HepG2 (cell line): ENCODE measurements around the gene ELOVL5. TPM values are rescaled to one million over a fixed set of nuclear protein-coding genes. Genes with fewer than 3 reads are reported as not detected.

Experiments used
- ATAC-seq: fragments of 200-7000 bp; cut with Tn5 transposase; 3 replicates; pipeline ENCODE4 v1.9.1; 2020; ENCODE audit warnings: mild to moderate bottlenecking, moderate library complexity
- BruUV-seq: library from RNA; stranded (reverse); fragments of 400-500 nt; replicated peaks from 2 replicates; lab custom pipeline; 2021; lab: Mats Ljungman, UMichigan
- CTCF ChIA-PET: fragments of 300-600 bp; formaldehyde crosslinking; extraction: SDS; loops from one replicate; lab custom pipeline; 2021; ENCODE audit warnings: low total read pairs, inconsistent platforms, low intra/inter-chr PET ratio; lab: Yijun Ruan, JAX
- POLR2A ChIA-PET: fragments of 350-600 bp; sonication (Branson Sonifier 250); formaldehyde crosslinking; loops from one replicate; lab custom pipeline; 2020; ENCODE audit warnings: antibody characterized with exemption, inconsistent platforms; lab: Yijun Ruan, JAX
- DNase-seq: peaks from one replicate; pipeline ENCODE4 v3.0.0-alpha.2; 2015; ENCODE audit warnings: low spot score
- FAIRE-seq: peaks from 3 replicates; lab custom pipeline; 2011; peaks lifted over from hg19 to GRCh38; lab: Jason Lieb, UNC
- H2AFZ ChIP-seq: one replicate; pipeline ENCODE4 v1.6.1; 2011; ENCODE audit warnings: low read length, inconsistent platforms
- H3K27ac ChIP-seq: fragments of 300-600 bp; 3 replicates; pipeline ENCODE4 v1.8.0; 2011; ENCODE audit warnings: mixed run types, mild to moderate bottlenecking, mixed read lengths, low read length, inconsistent platforms; ENCODE audit not compliant: insufficient read depth; ENCODE audit errors: extremely low read length
- H3K27me3 ChIP-seq, 2 experiments: fragments of 200-600 bp in 1 of 2; 2 replicates in 1 of 2; 3 replicates in 1 of 2; pipeline versions ENCODE4 v1.6.0 to v1.8.0; 2011; ENCODE audit warnings: low read length in 2 of 2, mild to moderate bottlenecking in 2 of 2, moderate library complexity in 2 of 2, inconsistent platforms in 1 of 2; ENCODE audit not compliant: insufficient read depth in 2 of 2, control insufficient read depth in 1 of 2
- H3K36me3 ChIP-seq, 2 experiments: fragments of 200-600 bp in 1 of 2; replicated peaks in 1 of 2; 2 replicates in 1 of 2; 3 replicates in 1 of 2; pipeline versions ENCODE4 v1.5.1 to v1.8.0; 2011; ENCODE audit warnings: low read length in 2 of 2, inconsistent platforms in 1 of 2; ENCODE audit not compliant: insufficient read depth in 2 of 2, control insufficient read depth in 1 of 2
- H3K4me1 ChIP-seq: 2 replicates; pipeline ENCODE4 v1.5.1; 2012; ENCODE audit warnings: low read length, inconsistent platforms; ENCODE audit not compliant: insufficient read depth
- H3K4me2 ChIP-seq: 2 replicates; pipeline ENCODE4 v1.6.0; 2011; ENCODE audit warnings: low read depth, low read length, inconsistent platforms
- H3K4me3 ChIP-seq, 3 experiments: fragments of 200-600 bp in 1 of 3; sonication (generic), shearing (Covaris generic) in 1 of 3; replicated peaks in 1 of 3; 2 replicates each; pipeline ENCODE4 v1.5.1; 2011 to 2016; ENCODE audit warnings: low read length in 3 of 3, inconsistent platforms in 2 of 3, low read depth in 2 of 3, mild to moderate bottlenecking in 2 of 3, control low read depth in 1 of 3, mixed read lengths in 1 of 3; ENCODE audit not compliant: insufficient read depth in 1 of 3
- H3K79me2 ChIP-seq: one replicate; pipeline ENCODE4 v1.6.1; 2011; ENCODE audit warnings: low read length, inconsistent platforms; ENCODE audit not compliant: insufficient read depth
- H3K9ac ChIP-seq: 2 replicates; pipeline ENCODE4 v1.6.0; 2011; ENCODE audit warnings: mild to moderate bottlenecking, low read depth, low read length, inconsistent platforms; ENCODE audit not compliant: insufficient read depth
- H3K9me3 ChIP-seq: 2 replicates; pipeline ENCODE4 v1.5.1; 2012; ENCODE audit warnings: mild to moderate bottlenecking, low read length
- H4K20me1 ChIP-seq: 2 replicates; pipeline ENCODE4 v1.6.0; 2011; ENCODE audit warnings: inconsistent platforms, mild to moderate bottlenecking, low read length, moderate library complexity; ENCODE audit not compliant: insufficient read depth
- EZH2 ChIP-seq: conservative IDR thresholded peaks from 2 replicates; pipeline ENCODE4 v1.6.1; 2012; ENCODE audit warnings: mild to moderate bottlenecking, low read depth, low read length, moderate library complexity
- HES4 ChIP-seq: sonication (generic); formaldehyde crosslinking; IDR thresholded peaks from 2 replicates; pipeline ENCODE4 v1.9.0; 2021; ENCODE audit warnings: mild to moderate bottlenecking, missing genetic modification reagents, borderline replicate concordance
- MED8 ChIP-seq: sonication (generic); formaldehyde crosslinking; IDR thresholded peaks from 2 replicates; pipeline ENCODE4 v1.8.1; 2023; ENCODE audit warnings: mild to moderate bottlenecking, missing genetic modification reagents; ENCODE audit not compliant: insufficient replicate concordance
- MTA1 ChIP-seq: sonication (generic); formaldehyde crosslinking; IDR thresholded peaks from 2 replicates; pipeline ENCODE4 v1.4.0; 2020; ENCODE audit warnings: missing genetic modification reagents, mild to moderate bottlenecking, borderline replicate concordance
- NFE2 ChIP-seq: sonication (generic); formaldehyde crosslinking; IDR thresholded peaks from 2 replicates; pipeline ENCODE4 v1.4.0; 2020; ENCODE audit warnings: missing genetic modification reagents
- NPAS2 ChIP-seq: sonication (generic); formaldehyde crosslinking; IDR thresholded peaks from 2 replicates; pipeline ENCODE4 v1.8.0; 2022; ENCODE audit warnings: mild to moderate bottlenecking, missing genetic modification reagents, borderline replicate concordance
- REL ChIP-seq: sonication (generic); formaldehyde crosslinking; conservative IDR thresholded peaks from 2 replicates; pipeline ENCODE4 v1.8.0; 2022; ENCODE audit warnings: mild to moderate bottlenecking, missing genetic modification reagents, moderate library complexity
- RXRB ChIP-seq: IDR thresholded peaks from 2 replicates; pipeline ENCODE4 v1.6.1; 2016; ENCODE audit warnings: borderline replicate concordance, missing genetic modification reagents, missing compliant biosample characterization
- TARDBP ChIP-seq: sonication (generic); formaldehyde crosslinking; IDR thresholded peaks from 2 replicates; pipeline ENCODE4 v1.8.0; 2022; ENCODE audit warnings: mild to moderate bottlenecking, missing genetic modification reagents
- U2AF1 ChIP-seq: fragments of 200-400 bp; formaldehyde crosslinking; optimal IDR thresholded peaks from 2 replicates; pipeline ENCODE3; 2017; ENCODE audit warnings: mild to moderate bottlenecking, low read depth, low read length
- XRCC5 ChIP-seq: fragments of 200-400 bp; formaldehyde crosslinking; optimal IDR thresholded peaks from 2 replicates; pipeline ENCODE3; 2017; ENCODE audit warnings: mild to moderate bottlenecking, low read length
- ZFP62 ChIP-seq: sonication (generic); formaldehyde crosslinking; IDR thresholded peaks from 2 replicates; pipeline ENCODE4 v1.4.0; 2020; ENCODE audit warnings: missing genetic modification reagents
- ZNF136 ChIP-seq: sonication (generic); formaldehyde crosslinking; IDR thresholded peaks from 2 replicates; pipeline ENCODE4 v1.8.1; 2022; ENCODE audit warnings: low read depth, mild to moderate bottlenecking, moderate library complexity, missing genetic modification reagents
- ZNF468 ChIP-seq: sonication (generic); formaldehyde crosslinking; IDR thresholded peaks from 2 replicates; pipeline ENCODE4 v1.8.0; 2022; ENCODE audit warnings: mild to moderate bottlenecking, moderate library complexity, missing genetic modification reagents
- ZNF501 ChIP-seq: sonication (generic); formaldehyde crosslinking; IDR thresholded peaks from 2 replicates; pipeline ENCODE4 v1.5.1; 2020; ENCODE audit warnings: mild to moderate bottlenecking, moderate library complexity, missing genetic modification reagents
- ZNF550 ChIP-seq: sonication (generic); formaldehyde crosslinking; IDR thresholded peaks from 2 replicates; pipeline ENCODE4 v1.4.0; 2020; ENCODE audit warnings: mild to moderate bottlenecking, missing genetic modification reagents, borderline replicate concordance
- ZNF558 ChIP-seq: sonication (generic); formaldehyde crosslinking; IDR thresholded peaks from 2 replicates; pipeline ENCODE4 v1.9.0; 2022; ENCODE audit warnings: mild to moderate bottlenecking, missing genetic modification reagents, borderline replicate concordance
- ZNF674 ChIP-seq: sonication (generic); formaldehyde crosslinking; IDR thresholded peaks from 2 replicates; pipeline ENCODE4 v1.5.0; 2020; ENCODE audit warnings: low read depth, mild to moderate bottlenecking, missing genetic modification reagents
- ZSCAN22 ChIP-seq: sonication (generic); formaldehyde crosslinking; IDR thresholded peaks from 2 replicates; pipeline ENCODE4 v1.4.0; 2020; ENCODE audit warnings: mild to moderate bottlenecking, missing genetic modification reagents
- ZSCAN9 ChIP-seq: IDR thresholded peaks from 2 replicates; pipeline ENCODE4 v1.6.1; 2016; ENCODE audit warnings: borderline replicate concordance
- WGBS: methylation state at CpG from one replicate; pipeline ENCODE4 v1.1.6; 2017; ENCODE audit warnings: low lambda C conversion rate; 5-methylcytosine and 5-hydroxymethylcytosine counted together
- in situ Hi-C: cut with HindIII; loops from 2 replicates; pipeline ENCODE4 v1.10.0; 2017; ENCODE audit warnings: low pct_unique_long_range_greater_than_20kb; ENCODE audit not compliant: extremely low pct_ligation_motif_present
- intact Hi-C: fragments of 100-400 bp; cut with micrococcal nuclease; formaldehyde crosslinking; loops from one replicate; pipeline ENCODE4 v1.10.0; 2022; ENCODE audit not compliant: unreplicated experiment
- polyA plus RNA-seq, 8 experiments: library from polyadenylated mRNA; depleted of rRNA in 3 of 8; stranded (reverse) in 7 of 8; unstranded in 1 of 8; fragments of >200 nt; fragmentation: Illumina TruSeq in 4 of 8; extraction: Trizol in 4 of 8; gene quantifications; 2 replicates each; pipeline versions ENCODE4 v1.2.1 to v1.2.3, GENCODE V29; 2011 to 2016; ENCODE audit warnings: low read depth in 4 of 8, missing spikeins in 1 of 8, mixed read lengths in 1 of 8; ENCODE audit not compliant: insufficient read depth in 1 of 8
- total RNA-seq, 5 experiments: library from RNA; depleted of rRNA; stranded (reverse); fragments of >200 nt; fragmentation: Illumina TruSeq; extraction: Trizol; gene quantifications; 2 replicates each; pipeline ENCODE4 v1.2.3, GENCODE V29; 2016; ENCODE audit warnings: low read depth in 1 of 5

ELOVL5 gene
- total and polyA plus RNA-seq, 2 of the 13 experiments (the other 11 are each of a cell fraction or from before 2014, with no cell fraction given), result 50.1 to 72.4 TPM

- CTCF ChIA-PET, result no interaction called here
- Histone ChIP-seq H3K4me1 (no peaks in the 10 kb centered on the region), H3K4me3 (no peak overlapping the region), H3K9me3 (no peaks in the 10 kb centered on the region), H3K4me2 (no peak overlapping the region), H3K27ac (no peak overlapping the region), H3K36me3 (no peaks in the 10 kb centered on the region), H2AFZ (no peak overlapping the region), H4K20me1 (no peaks in the 10 kb centered on the region), H3K27me3 (no peaks in the 10 kb centered on the region; a peak in 1 of 5 replicates), H3K79me2 (no peaks in the 10 kb centered on the region), H3K9ac (no peak overlapping the region)
- no TSS peak for BruUV-seq
- ATAC-seq (no peak), FAIRE-seq (no peak), DNase-seq (no peak)
- TF ChIP-seq MTA1 (no peak), XRCC5 (no peak), MED8 (CRISPR knock-in tag) (no peak), NFE2 (CRISPR knock-in tag) (no peak), NPAS2 (CRISPR knock-in tag) (no peak), HES4 (CRISPR knock-in tag) (no peak), ZSCAN22 (CRISPR knock-in tag) (no peak), ZNF550 (no peak), ZNF501 (no peak), TARDBP (CRISPR knock-in tag) (no peak), ZNF674 (CRISPR knock-in tag) (no peak), U2AF1 (no peak), ZNF558 (no peak), ZSCAN9 (no peak), EZH2 (no peak), ZNF468 (CRISPR knock-in tag) (no peak), ZNF136 (CRISPR knock-in tag) (no peak), REL (CRISPR knock-in tag) (no peak), RXRB (no peak), ZFP62 (CRISPR knock-in tag) (no peak)
- in situ Hi-C loops, result no loop called here
- WGBS, result 10% methylated on average over 2 of the region's 2 CpGs
- POLR2A ChIA-PET, result no interaction called here
- intact Hi-C loops, result no loop called here
Measured at GRCh38 chr6:53240761-53241160, 108.0 kb downstream of the ELOVL5 start.
